Esophagus muscularis mucosa (tissue), 4 donors: Measurements from ENCODE around the gene DSC2. TPM values are rescaled to one million over a fixed set of nuclear protein-coding genes. Genes with fewer than 3 reads are reported as not detected.
A peak's percentile ranks its signal among the peaks of the same experiment; 100 is the strongest.

Experiments
- DNase-seq: peaks from one replicate; pipeline ENCODE4 v3.0.0-alpha.2; 2017; ENCODE audit errors: extremely low spot score
- H3K27ac ChIP-seq, 4 donors: fragments of 200-600 bp; sonication (generic); replicated peaks in 1 of 4; 1 replicate in 3 of 4; 2 replicates in 1 of 4; pipeline ENCODE4 v1.5.1; 2016 to 2019; ENCODE audit warnings: mild to moderate bottlenecking in 1 of 4
- H3K27me3 ChIP-seq, 4 donors: fragments of 200-600 bp; sonication (generic); one replicate each; pipeline versions ENCODE4 v1.5.1 to v1.6.0; 2016 to 2019
- H3K36me3 ChIP-seq, 4 donors: fragments of 200-600 bp; sonication (generic); one replicate each; pipeline ENCODE4 v1.5.1; 2016 to 2019
- H3K4me1 ChIP-seq, 4 donors: fragments of 200-600 bp; sonication (generic); one replicate each; pipeline ENCODE4 v1.5.1; 2016 to 2019
- H3K4me3 ChIP-seq, 4 donors: fragments of 200-600 bp; sonication (generic); 1 replicate in 2 of 4; 2 replicates in 2 of 4; pipeline ENCODE4 v1.5.1; 2016 to 2019; ENCODE audit warnings: mild to moderate bottlenecking in 4 of 4, moderate library complexity in 1 of 4
- H3K9me3 ChIP-seq, 4 donors: fragments of 200-600 bp; sonication (generic); 1 replicate in 3 of 4; 2 replicates in 1 of 4; pipeline ENCODE4 v1.5.1; 2016 to 2019
- CTCF ChIP-seq, 3 experiments: fragments of 200-600 bp in 2 of 3; fragments of 450-650 bp in 1 of 3; sonication (generic) in 2 of 3; IDR thresholded peaks; one replicate each; pipeline ENCODE4 v1.5.1; 2017 to 2019; ENCODE audit warnings: antibody characterized with exemption in 3 of 3, mild to moderate bottlenecking in 2 of 3, moderate library complexity in 1 of 3
- EP300 ChIP-seq: sonication (generic); formaldehyde crosslinking; IDR thresholded peaks from one replicate; pipeline ENCODE4 v1.6.1; 2017; ENCODE audit warnings: antibody characterized with exemption
- POLR2A ChIP-seq: fragments of 450-650 bp; IDR thresholded peaks from one replicate; pipeline ENCODE4 v1.6.1; 2017; ENCODE audit warnings: antibody characterized with exemption, moderate library complexity, mild to moderate bottlenecking, low read depth
- POLR2AphosphoS5 ChIP-seq, 2 donors: sonication (generic); formaldehyde crosslinking; IDR thresholded peaks; one replicate each; pipeline ENCODE4 v1.6.1; 2017; ENCODE audit warnings: antibody characterized with exemption in 2 of 2
- WGBS: methylation state at CpG from one replicate; pipeline ENCODE4 v1.1.5; 2018; 5-methylcytosine and 5-hydroxymethylcytosine counted together
- intact Hi-C: fragments of 100-400 bp; cut with DNase I; formaldehyde crosslinking; loops from one replicate; pipeline ENCODE4 v1.15.1; 2023
- total RNA-seq, 4 donors: library from RNA; depleted of rRNA; stranded (reverse); fragments of >200 nt; gene quantifications; one replicate each; pipeline versions ENCODE4 v1.1.0 to v1.2.1, GENCODE V29; 2016

Gene DSC2
- total RNA-seq, 4 donors from 2014 or later, result 1.9 to 4.6 (median 2.1) TPM

- Histone ChIP-seq H3K27ac (no peak overlapping the region), H3K4me1 (peaks cover 16 to 23% (median 22%) of the 10 kb centered on the region in 4 donors), H3K27me3 (peaks cover 0 to 45% (median 24%) of the 10 kb centered on the region in 4 donors), H3K9me3 (no peaks in the 10 kb centered on the region), H3K36me3 (no peaks in the 10 kb centered on the region), H3K4me3 (no peak overlapping the region)
- 77% methylated on average over 6 of the region's 6 CpGs for WGBS
- intact Hi-C loops, result no loop called here
- no peak for TF ChIP-seq POLR2A
- TF ChIP-seq POLR2AphosphoS5 (IDR thresholded peaks at IDR 0.05), result no peak
- no peak for TF ChIP-seq EP300
- no peak for TF ChIP-seq CTCF (IDR thresholded peaks at IDR 0.05)
- DNase-seq, result no peak
Observed at GRCh38 chr18:31045599-31045998, 56.6 kb downstream of the DSC2 start.

- DNase-seq, result no peak
- Histone ChIP-seq H3K36me3 (no peaks in the 10 kb centered on the region), H3K9me3 (no peaks in the 10 kb centered on the region), H3K27ac (no peak overlapping the region), H3K4me3 (no peak overlapping the region), H3K4me1 (peaks cover 16 to 23% (median 22%) of the 10 kb centered on the region in 4 donors), H3K27me3 (peaks cover 0 to 51% (median 28%) of the 10 kb centered on the region in 4 donors)
- WGBS, result 82% methylated on average over 3 of the region's 3 CpGs
- intact Hi-C loops, result no loop called here
- TF ChIP-seq POLR2A (no peak), EP300 (no peak), POLR2AphosphoS5 (IDR thresholded peaks at IDR 0.05) (no peak), CTCF (IDR thresholded peaks at IDR 0.05) (no peak)
Observed at GRCh38 chr18:31044926-31045325, 57.3 kb downstream of the DSC2 start.

GRCh38 chr18:31043709-31044108 is 58.5 kb downstream of the DSC2 start:
- no peaks in the 10 kb centered on the region for H3K9me3 ChIP-seq
- TF ChIP-seq EP300 (no peak), CTCF (IDR thresholded peaks at IDR 0.05) (no peak), POLR2A (no peak), POLR2AphosphoS5 (IDR thresholded peaks at IDR 0.05) (no peak)
- intact Hi-C loops, result no loop called here
- no peak overlapping the region for H3K4me3 ChIP-seq
- H3K27me3 ChIP-seq, result peaks cover 0 to 60% (median 36%) of the 10 kb centered on the region in 4 donors
- WGBS, result 62% methylated on average over 7 of the region's 7 CpGs
- H3K36me3 ChIP-seq, result no peaks in the 10 kb centered on the region
- peaks cover 16 to 23% (median 22%) of the 10 kb centered on the region in 4 donors for H3K4me1 ChIP-seq
- no peak for DNase-seq
- no peak overlapping the region for H3K27ac ChIP-seq

GRCh38 chr18:31042406-31043181 is 59.6 kb downstream of the DSC2 start, which contains the start of gene DSC3:
TSS of gene DSC3 (minus strand) at chr18:31042742. CDS start at chr18:31042660, 82 bp downstream.
- DNase-seq, result no peak
- H3K27ac ChIP-seq, result no peak within 1 kb of the TSS

More at GRCh38 chr18:31042406-31043181, 59.6 kb downstream of the DSC2 start, which contains the start of gene DSC3:
- no peaks in the 10 kb centered on the region for H3K36me3 ChIP-seq
- peaks cover 0 to 61% (median 37%) of the 10 kb centered on the region in 4 donors for H3K27me3 ChIP-seq
- no peaks in the 10 kb centered on the region for H3K9me3 ChIP-seq
- intact Hi-C loops, result no loop called here
- TF ChIP-seq CTCF (IDR thresholded peaks at IDR 0.05) (no peak), POLR2AphosphoS5 (IDR thresholded peaks at IDR 0.05) (no peak)
- 9% methylated on average over 32 of the region's 73 CpGs for WGBS
- peak within 1 kb of the TSS; percentile 24 to 51 (median 40) for H3K4me3 ChIP-seq
- peaks cover 16 to 23% (median 22%) of the 10 kb centered on the region in 4 donors for H3K4me1 ChIP-seq
